HEK293 (cell line): ENCODE data around the gene SH3BP5.

Source experiments
- CTCF ChIA-PET: fragments of 350-600 bp; formaldehyde crosslinking; extraction: SDS; loops from one replicate; lab custom pipeline; 2021; ENCODE audit warnings: antibody characterized with exemption; lab: Yijun Ruan, JAX
- POLR2A ChIA-PET: fragments of 300-600 bp; formaldehyde crosslinking; extraction: SDS; loops from one replicate; lab custom pipeline; 2020; ENCODE audit warnings: antibody characterized with exemption, inconsistent platforms; lab: Yijun Ruan, JAX
- H3K27ac ChIP-seq: fragments of 200-500 bp; sonication (Bioruptor generic); 2 replicates; pipeline ENCODE4 v1.5.1; 2014; ENCODE audit warnings: low read depth, low read length, control low read depth, inconsistent platforms; ENCODE audit errors: extremely low read depth
- H3K36me3 ChIP-seq, 2 experiments: fragments of 200-500 bp in 1 of 2; sonication (Bioruptor generic) in 1 of 2; 1 replicate in 1 of 2; 2 replicates in 1 of 2; pipeline ENCODE4 v1.5.1; 2014 to 2017; ENCODE audit warnings: inconsistent platforms in 2 of 2, low read length in 2 of 2; ENCODE audit not compliant: control insufficient read depth in 2 of 2, insufficient read depth in 1 of 2
- H3K4me1 ChIP-seq: fragments of 200-500 bp; sonication (Bioruptor generic); 2 replicates; pipeline ENCODE4 v1.5.1; 2014; ENCODE audit warnings: mild to moderate bottlenecking, low read length, inconsistent platforms; ENCODE audit not compliant: control insufficient read depth, insufficient read depth
- H3K4me3 ChIP-seq: 2 replicates; pipeline ENCODE4 v1.5.1; 2011; ENCODE audit warnings: low read depth, mild to moderate bottlenecking, control low read depth, low read length, moderate library complexity
- H3K9me3 ChIP-seq: fragments of 200-500 bp; sonication (Bioruptor generic); 2 replicates; pipeline ENCODE4 v1.5.1; 2014; ENCODE audit warnings: low read depth, low read length, inconsistent platforms; ENCODE audit not compliant: control insufficient read depth, insufficient read depth
- FEZF1 ChIP-seq: fragments of 450-650 bp; formaldehyde crosslinking; IDR thresholded peaks from 2 replicates; pipeline ENCODE4 v1.5.1; 2016; ENCODE audit warnings: missing biosample characterization, missing genetic modification characterization
- GLIS1 ChIP-seq: fragments of 450-650 bp; formaldehyde crosslinking; IDR thresholded peaks from 2 replicates; pipeline ENCODE4 v1.5.1; 2016; ENCODE audit warnings: missing biosample characterization, missing genetic modification characterization
- KLF9 ChIP-seq: fragments of 450-650 bp; formaldehyde crosslinking; IDR thresholded peaks from 2 replicates; pipeline ENCODE4 v1.5.1; 2016; ENCODE audit warnings: missing biosample characterization, missing genetic modification characterization, low read depth
- MYNN ChIP-seq: fragments of 450-650 bp; formaldehyde crosslinking; IDR thresholded peaks from 2 replicates; pipeline ENCODE4 v1.5.1; 2016; ENCODE audit warnings: missing biosample characterization, missing genetic modification characterization, borderline replicate concordance
- PRDM10 ChIP-seq: fragments of 450-650 bp; formaldehyde crosslinking; IDR thresholded peaks from 2 replicates; pipeline ENCODE4 v1.5.1; 2016; ENCODE audit warnings: missing biosample characterization, missing genetic modification characterization
- REST ChIP-seq: fragments of 450-650 bp; formaldehyde crosslinking; IDR thresholded peaks from 2 replicates; pipeline ENCODE4 v1.5.1; 2016; ENCODE audit warnings: missing biosample characterization, missing genetic modification characterization
- SP2 ChIP-seq: fragments of 450-650 bp; formaldehyde crosslinking; IDR thresholded peaks from 2 replicates; pipeline ENCODE4 v1.5.1; 2016; ENCODE audit warnings: missing biosample characterization, missing genetic modification characterization
- ZBTB21 ChIP-seq: fragments of 450-650 bp; formaldehyde crosslinking; IDR thresholded peaks from 2 replicates; pipeline ENCODE4 v1.5.1; 2017; ENCODE audit warnings: missing biosample characterization, missing genetic modification characterization
- ZBTB7A ChIP-seq: fragments of 450-650 bp; formaldehyde crosslinking; IDR thresholded peaks from 2 replicates; pipeline ENCODE4 v1.5.1; 2016; ENCODE audit warnings: low read depth, missing biosample characterization, missing genetic modification characterization
- ZNF169 ChIP-seq: fragments of 450-650 bp; formaldehyde crosslinking; IDR thresholded peaks from 2 replicates; pipeline ENCODE4 v1.5.1; 2016; ENCODE audit warnings: missing biosample characterization, missing genetic modification characterization
- ZNF404 ChIP-seq: fragments of 450-650 bp; formaldehyde crosslinking; IDR thresholded peaks from 2 replicates; pipeline ENCODE4 v1.5.1; 2017; ENCODE audit warnings: missing biosample characterization, missing genetic modification characterization
- ZNF416 ChIP-seq: fragments of 450-650 bp; formaldehyde crosslinking; IDR thresholded peaks from 2 replicates; pipeline ENCODE4 v1.5.1; 2016; ENCODE audit warnings: missing biosample characterization, missing genetic modification characterization
- ZNF426 ChIP-seq: fragments of 450-650 bp; formaldehyde crosslinking; IDR thresholded peaks from 2 replicates; pipeline ENCODE4 v1.5.1; 2017; ENCODE audit warnings: missing biosample characterization, missing genetic modification characterization, mild to moderate bottlenecking, inconsistent platforms, moderate library complexity
- ZNF544 ChIP-seq: fragments of 450-650 bp; formaldehyde crosslinking; IDR thresholded peaks from 2 replicates; pipeline ENCODE4 v1.5.0; 2017; ENCODE audit warnings: missing biosample characterization, missing genetic modification characterization
- ZNF776 ChIP-seq: fragments of 450-650 bp; formaldehyde crosslinking; IDR thresholded peaks from 2 replicates; pipeline ENCODE4 v1.5.0; 2017; ENCODE audit warnings: missing biosample characterization, missing genetic modification characterization, borderline replicate concordance
- TF ChIP-seq, protein P1 (sequence below): fragments of 450-650 bp; formaldehyde crosslinking; IDR thresholded peaks from 2 replicates; pipeline ENCODE4 v1.5.1; 2017; ENCODE audit warnings: missing biosample characterization, missing genetic modification characterization
- TF ChIP-seq, protein P2 (sequence below): fragments of 450-650 bp; formaldehyde crosslinking; IDR thresholded peaks from 2 replicates; pipeline ENCODE4 v1.5.1; 2016; ENCODE audit warnings: missing biosample characterization, missing genetic modification characterization
- TF ChIP-seq, protein P3 (sequence below): fragments of 450-650 bp; IDR thresholded peaks from 2 replicates; pipeline ENCODE4 v1.5.1; 2018; ENCODE audit warnings: missing biosample characterization, mild to moderate bottlenecking, missing genetic modification characterization

SH3BP5 gene

GRCh38 chr3:15214758-15215157 is 117.6 kb downstream of the SH3BP5 start (continued):
- TF ChIP-seq REST (no peak), SP2 (tag by site-specific recombination) (no peak), ZBTB7A (tag by site-specific recombination) (no peak), FEZF1 (tag by site-specific recombination) (no peak), ZNF426 (no peak), ZNF169 (tag by site-specific recombination) (no peak), ZNF776 (tag by site-specific recombination) (no peak)

DNA sequence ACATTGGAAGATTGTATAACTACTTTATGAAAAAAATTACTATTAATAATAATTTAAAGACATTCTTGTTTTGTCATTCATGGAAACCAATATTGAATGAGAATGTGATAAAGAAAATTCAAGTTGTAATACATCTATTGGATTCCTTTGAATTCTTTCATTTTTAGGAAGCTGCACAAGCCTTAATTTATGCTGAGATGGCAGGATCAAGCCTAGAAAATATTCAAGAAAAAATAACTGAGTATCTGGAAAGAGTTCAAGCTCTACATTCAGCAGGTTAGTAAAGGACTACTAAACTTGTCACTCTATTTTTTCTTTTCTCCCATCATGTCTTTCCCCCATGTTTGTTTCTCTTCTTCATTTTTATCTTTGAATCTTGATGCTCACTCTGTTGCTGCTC is 120.4 kb downstream of the SH3BP5 start:
- ChIA-PET POLR2A (interaction anchor here (0.8 kb wide), 1 partner anchor 114 kb away, joined by 13 read pairs; no protein-coding TSS in a partner anchor), CTCF (interaction anchor here (0.6 to 0.9 kb wide), 2 partner anchors 9 to 235 kb away, joined by 3 to 4 read pairs; no protein-coding TSS in a partner anchor)
- Histone ChIP-seq H3K9me3 (no peaks in the 10 kb centered on the region), H3K27ac (no peak overlapping the region), H3K4me1 (peaks cover 9% of the 10 kb centered on the region), H3K36me3 (peaks cover 56 to 78% of the 10 kb centered on the region in 2 experiments), H3K4me3 (no peak overlapping the region)
- no peak for TF ChIP-seq ZNF404 (tag by site-specific recombination)
- no peak for TF ChIP-seq ZNF416 (tag by site-specific recombination)
- TF ChIP-seq KLF9 (tag by site-specific recombination) = no peak
- no peak for TF ChIP-seq ZNF544
- TF ChIP-seq MYNN (tag by site-specific recombination) = no peak
- TF ChIP-seq, protein P1, sequence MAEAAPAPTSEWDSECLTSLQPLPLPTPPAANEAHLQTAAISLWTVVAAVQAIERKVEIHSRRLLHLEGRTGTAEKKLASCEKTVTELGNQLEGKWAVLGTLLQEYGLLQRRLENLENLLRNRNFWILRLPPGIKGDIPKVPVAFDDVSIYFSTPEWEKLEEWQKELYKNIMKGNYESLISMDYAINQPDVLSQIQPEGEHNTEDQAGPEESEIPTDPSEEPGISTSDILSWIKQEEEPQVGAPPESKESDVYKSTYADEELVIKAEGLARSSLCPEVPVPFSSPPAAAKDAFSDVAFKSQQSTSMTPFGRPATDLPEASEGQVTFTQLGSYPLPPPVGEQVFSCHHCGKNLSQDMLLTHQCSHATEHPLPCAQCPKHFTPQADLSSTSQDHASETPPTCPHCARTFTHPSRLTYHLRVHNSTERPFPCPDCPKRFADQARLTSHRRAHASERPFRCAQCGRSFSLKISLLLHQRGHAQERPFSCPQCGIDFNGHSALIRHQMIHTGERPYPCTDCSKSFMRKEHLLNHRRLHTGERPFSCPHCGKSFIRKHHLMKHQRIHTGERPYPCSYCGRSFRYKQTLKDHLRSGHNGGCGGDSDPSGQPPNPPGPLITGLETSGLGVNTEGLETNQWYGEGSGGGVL (tag by site-specific recombination) = no peak
- no peak for TF ChIP-seq GLIS1
- TF ChIP-seq, protein P2, sequence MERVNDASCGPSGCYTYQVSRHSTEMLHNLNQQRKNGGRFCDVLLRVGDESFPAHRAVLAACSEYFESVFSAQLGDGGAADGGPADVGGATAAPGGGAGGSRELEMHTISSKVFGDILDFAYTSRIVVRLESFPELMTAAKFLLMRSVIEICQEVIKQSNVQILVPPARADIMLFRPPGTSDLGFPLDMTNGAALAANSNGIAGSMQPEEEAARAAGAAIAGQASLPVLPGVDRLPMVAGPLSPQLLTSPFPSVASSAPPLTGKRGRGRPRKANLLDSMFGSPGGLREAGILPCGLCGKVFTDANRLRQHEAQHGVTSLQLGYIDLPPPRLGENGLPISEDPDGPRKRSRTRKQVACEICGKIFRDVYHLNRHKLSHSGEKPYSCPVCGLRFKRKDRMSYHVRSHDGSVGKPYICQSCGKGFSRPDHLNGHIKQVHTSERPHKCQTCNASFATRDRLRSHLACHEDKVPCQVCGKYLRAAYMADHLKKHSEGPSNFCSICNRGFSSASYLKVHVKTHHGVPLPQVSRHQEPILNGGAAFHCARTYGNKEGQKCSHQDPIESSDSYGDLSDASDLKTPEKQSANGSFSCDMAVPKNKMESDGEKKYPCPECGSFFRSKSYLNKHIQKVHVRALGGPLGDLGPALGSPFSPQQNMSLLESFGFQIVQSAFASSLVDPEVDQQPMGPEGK (tag by site-specific recombination) = no peak

DNA sequence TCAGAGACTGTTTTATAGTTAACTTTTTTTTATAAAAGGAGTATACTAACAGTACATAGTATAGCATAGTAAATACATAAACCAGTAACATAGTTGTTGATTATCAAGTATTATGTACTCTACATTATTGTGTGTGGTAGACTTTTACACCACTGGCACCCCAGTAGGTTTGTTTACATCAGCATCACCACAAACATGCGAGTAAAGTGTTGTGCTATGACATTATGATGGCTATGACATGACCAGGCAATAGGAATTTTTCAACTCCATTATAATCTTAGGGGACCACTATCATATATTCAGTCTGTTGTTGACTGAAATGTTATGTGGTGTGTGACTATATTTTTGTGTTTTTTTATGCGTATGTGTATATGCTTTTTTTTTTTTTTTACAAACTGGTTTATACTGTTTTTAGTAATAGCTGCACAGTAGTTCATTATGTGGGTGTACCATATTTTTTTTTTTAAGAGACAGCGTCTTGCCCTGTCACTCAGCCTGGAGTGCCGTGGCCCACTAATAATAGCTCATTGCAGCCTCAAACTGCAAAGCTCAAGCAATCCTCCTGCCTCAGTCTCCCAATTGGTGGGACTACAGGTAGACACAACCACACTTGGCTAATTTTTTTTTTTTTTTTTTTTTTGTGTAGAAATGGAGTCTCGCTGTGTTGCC is 124.4 kb downstream of the SH3BP5 start:
- H3K9me3 ChIP-seq = no peaks in the 10 kb centered on the region
- POLR2A ChIA-PET = interaction anchor here (1.1 kb wide), 1 partner anchor 52 kb away, joined by 3 read pairs; no protein-coding TSS in a partner anchor
- TF ChIP-seq PRDM10 (tag by site-specific recombination) (peak; percentile 37; the same call in 1 of the 2 replicates), ZBTB21 (0 out of 2 replicates have a peak, but pooled peaks have one; percentile 31)
- TF ChIP-seq, protein P3, sequence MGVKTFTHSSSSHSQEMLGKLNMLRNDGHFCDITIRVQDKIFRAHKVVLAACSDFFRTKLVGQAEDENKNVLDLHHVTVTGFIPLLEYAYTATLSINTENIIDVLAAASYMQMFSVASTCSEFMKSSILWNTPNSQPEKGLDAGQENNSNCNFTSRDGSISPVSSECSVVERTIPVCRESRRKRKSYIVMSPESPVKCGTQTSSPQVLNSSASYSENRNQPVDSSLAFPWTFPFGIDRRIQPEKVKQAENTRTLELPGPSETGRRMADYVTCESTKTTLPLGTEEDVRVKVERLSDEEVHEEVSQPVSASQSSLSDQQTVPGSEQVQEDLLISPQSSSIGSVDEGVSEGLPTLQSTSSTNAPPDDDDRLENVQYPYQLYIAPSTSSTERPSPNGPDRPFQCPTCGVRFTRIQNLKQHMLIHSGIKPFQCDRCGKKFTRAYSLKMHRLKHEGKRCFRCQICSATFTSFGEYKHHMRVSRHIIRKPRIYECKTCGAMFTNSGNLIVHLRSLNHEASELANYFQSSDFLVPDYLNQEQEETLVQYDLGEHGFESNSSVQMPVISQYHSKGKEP = no peak
- TF ChIP-seq, all 188 proteins: peak for 2
- H3K36me3 ChIP-seq = peaks cover 24 to 49% of the 10 kb centered on the region in 2 experiments
- H3K4me1 ChIP-seq = peaks cover 9% of the 10 kb centered on the region
- H3K4me3 ChIP-seq = peak overlapping the region; percentile 97
- H3K27ac ChIP-seq = no peak overlapping the region
- CTCF ChIA-PET = interaction anchor here (0.6 to 2.1 kb wide), 3 partner anchors 197 to 382 kb away, joined by 4 to 8 read pairs (median 4); no protein-coding TSS in a partner anchor
